ENCODE measurements around the gene LHFPL3. TPM values are rescaled to one million over a fixed set of nuclear protein-coding genes. Genes with fewer than 3 reads are reported as not detected.

LHFPL3 gene
- total RNA-seq, 1 experiment from 2014 or later, result not detected

- Histone ChIP-seq H3K27ac (ENCODE audit: low read depth, low read length, poor library complexity, severe bottlenecking) (no peak overlapping the region), H3K27me3 (replicated peaks; ENCODE audit: insufficient read depth, low read depth, low read length, poor library complexity) (peaks cover 57% of the 10 kb centered on the region), H3K36me3 (ENCODE audit: insufficient read depth, low read length, poor library complexity, severe bottlenecking) (no peaks in the 10 kb centered on the region), H3K9me3 (ENCODE audit: low read depth, low read length, poor library complexity, severe bottlenecking) (no peaks in the 10 kb centered on the region), H3K4me3 (ENCODE audit: low read depth, low read length, poor library complexity, severe bottlenecking) (no peak overlapping the region), H3K4me1 (ENCODE audit: insufficient read depth, low read length, poor library complexity, severe bottlenecking) (no peaks in the 10 kb centered on the region)
- no peak for TF ChIP-seq CTCF (conservative IDR thresholded peaks at IDR 0.05; ENCODE audit: low read depth, low read length)
- no peak for TF ChIP-seq EZH2 (IDR thresholded peaks at IDR 0.05; ENCODE audit: borderline replicate concordance, low read depth, low read length, poor library complexity, severe bottlenecking)
- intact Hi-C loops (cut with micrococcal nuclease; ENCODE audit: unreplicated experiment), result no loop called here
- ChIA-PET CTCF (no interaction called here), POLR2A (ENCODE audit: low non-redundant PET) (no interaction called here)
- BruUV-seq (replicated peaks), result no TSS peak
- no peak for DNase-seq (ENCODE audit: low spot score)
These were observed 448.9 kb downstream of the LHFPL3 start for GRCh38 chr7:104777301-104777800.

- BruUV-seq (replicated peaks), result no TSS peak
- no peak overlapping the region for H3K4me3 ChIP-seq (ENCODE audit: low read depth, low read length, poor library complexity, severe bottlenecking)
- CTCF ChIA-PET, result no interaction called here
- intact Hi-C loops (cut with micrococcal nuclease; ENCODE audit: unreplicated experiment), result no loop called here
- no peaks in the 10 kb centered on the region for H3K9me3 ChIP-seq (ENCODE audit: low read depth, low read length, poor library complexity, severe bottlenecking)
- H3K4me1 ChIP-seq (ENCODE audit: insufficient read depth, low read length, poor library complexity, severe bottlenecking), result no peaks in the 10 kb centered on the region
- peaks cover 63% of the 10 kb centered on the region for H3K27me3 ChIP-seq (replicated peaks; ENCODE audit: insufficient read depth, low read depth, low read length, poor library complexity)
- no peak for TF ChIP-seq EZH2 (IDR thresholded peaks at IDR 0.05; ENCODE audit: borderline replicate concordance, low read depth, low read length, poor library complexity, severe bottlenecking)
- no peak for TF ChIP-seq CTCF (conservative IDR thresholded peaks at IDR 0.05; ENCODE audit: low read depth, low read length)
- POLR2A ChIA-PET (ENCODE audit: low non-redundant PET), result no interaction called here
- H3K36me3 ChIP-seq (ENCODE audit: insufficient read depth, low read length, poor library complexity, severe bottlenecking), result no peaks in the 10 kb centered on the region
- no peak overlapping the region for H3K27ac ChIP-seq (ENCODE audit: low read depth, low read length, poor library complexity, severe bottlenecking)
- no peak for DNase-seq (ENCODE audit: low spot score)
These were observed 451.5 kb downstream of the LHFPL3 start for GRCh38 chr7:104779888-104780287.

- Histone ChIP-seq H3K4me3 (ENCODE audit: low read depth, low read length, poor library complexity, severe bottlenecking) (no peak overlapping the region), H3K9me3 (ENCODE audit: low read depth, low read length, poor library complexity, severe bottlenecking) (no peaks in the 10 kb centered on the region), H3K4me1 (ENCODE audit: insufficient read depth, low read length, poor library complexity, severe bottlenecking) (no peaks in the 10 kb centered on the region), H3K27ac (ENCODE audit: low read depth, low read length, poor library complexity, severe bottlenecking) (no peak overlapping the region), H3K36me3 (ENCODE audit: insufficient read depth, low read length, poor library complexity, severe bottlenecking) (no peaks in the 10 kb centered on the region), H3K27me3 (replicated peaks; ENCODE audit: insufficient read depth, low read depth, low read length, poor library complexity) (peaks cover 71% of the 10 kb centered on the region)
- intact Hi-C loops (cut with micrococcal nuclease; ENCODE audit: unreplicated experiment), result no loop called here
- CTCF ChIA-PET, result no interaction called here
- no TSS peak for BruUV-seq (replicated peaks)
- POLR2A ChIA-PET (ENCODE audit: low non-redundant PET), result no interaction called here
- no peak for TF ChIP-seq EZH2 (IDR thresholded peaks at IDR 0.05; ENCODE audit: borderline replicate concordance, low read depth, low read length, poor library complexity, severe bottlenecking)
- TF ChIP-seq CTCF (conservative IDR thresholded peaks at IDR 0.05; ENCODE audit: low read depth, low read length), result no peak
- no peak for DNase-seq (ENCODE audit: low spot score)
These were observed 456.3 kb downstream of the LHFPL3 start for GRCh38 chr7:104784686-104785085.

Data from A673 (cell line).